ENCODE results near the gene GDI2.
"Not testable (repeated sequence)": the region's sequence is repeated elsewhere in the genome, so short reads cannot be mapped to it uniquely, and the experiment has no call there.

The GDI2 gene

DNA sequence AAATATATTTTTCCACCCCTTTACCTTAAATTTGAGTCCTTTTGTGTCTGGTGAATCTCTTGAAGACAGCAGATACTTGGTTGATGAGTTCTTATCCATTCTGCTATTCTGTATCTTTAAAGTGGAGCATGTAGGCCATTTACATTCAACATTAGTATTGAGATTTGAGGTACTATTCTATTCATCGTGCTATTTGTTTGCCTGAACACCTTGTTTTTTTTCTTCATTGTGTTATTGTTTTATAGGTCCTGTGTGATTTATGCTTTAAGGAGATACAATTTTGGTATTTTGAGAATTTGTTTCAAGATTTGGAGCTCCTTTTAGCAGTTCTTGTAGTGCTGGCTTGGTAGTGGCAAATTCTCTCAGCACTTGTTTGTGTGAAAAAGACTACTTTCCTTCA is 29.9 kb downstream of the GDI2 start:
- peaks cover 88% of the 10 kb centered on the region for H3K36me3 ChIP-seq (ENCODE audit: control insufficient read depth, insufficient read depth, low read length)
- no peaks in the 10 kb centered on the region for H3K9me3 ChIP-seq (ENCODE audit: control insufficient read depth, insufficient read depth, low read depth, low read length)

DNA sequence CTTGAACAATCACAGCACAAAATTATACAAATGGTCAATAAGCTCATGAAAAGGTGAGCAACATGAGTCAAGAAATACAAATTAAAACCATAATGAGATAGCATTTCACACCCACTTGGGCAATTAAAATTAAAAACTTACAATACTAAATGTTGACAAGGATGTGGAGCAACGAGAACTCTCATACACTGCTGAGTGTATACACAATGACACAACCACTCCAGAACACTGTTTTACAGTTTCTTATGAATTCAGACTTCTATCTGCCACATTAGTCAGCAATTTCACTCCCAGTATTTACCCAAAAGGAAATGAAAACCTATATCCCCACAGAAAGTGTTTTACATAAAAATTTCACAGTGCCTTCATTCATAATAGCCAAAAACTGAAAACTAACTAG is 31.1 kb downstream of the GDI2 start:
- no peak overlapping the region for H3K27ac ChIP-seq (ENCODE audit: low read depth, low read length)
- H3K36me3 ChIP-seq (ENCODE audit: control insufficient read depth, insufficient read depth, low read length): peaks cover 79% of the 10 kb centered on the region
- no peaks in the 10 kb centered on the region for H3K27me3 ChIP-seq (ENCODE audit: control insufficient read depth, insufficient read depth, low read length)
- H3K9ac ChIP-seq (ENCODE audit: low read length): no peak overlapping the region
- H3K4me1 ChIP-seq (ENCODE audit: control insufficient read depth, insufficient read depth, low read length): no peaks in the 10 kb centered on the region
- no peak overlapping the region for H3K4me3 ChIP-seq (ENCODE audit: low read depth, low read length)
- no peaks in the 10 kb centered on the region for H3K9me3 ChIP-seq (ENCODE audit: control insufficient read depth, insufficient read depth, low read depth, low read length)

More for the DNA sequence above, 29.9 kb downstream of the GDI2 start:
- Histone ChIP-seq H3K4me3 (ENCODE audit: low read depth, low read length) (no peak overlapping the region), H3K9ac (ENCODE audit: low read length) (no peak overlapping the region), H3K27ac (ENCODE audit: low read depth, low read length) (no peak overlapping the region), H3K27me3 (ENCODE audit: control insufficient read depth, insufficient read depth, low read length) (no peaks in the 10 kb centered on the region), H3K4me1 (ENCODE audit: control insufficient read depth, insufficient read depth, low read length) (no peaks in the 10 kb centered on the region)

DNA sequence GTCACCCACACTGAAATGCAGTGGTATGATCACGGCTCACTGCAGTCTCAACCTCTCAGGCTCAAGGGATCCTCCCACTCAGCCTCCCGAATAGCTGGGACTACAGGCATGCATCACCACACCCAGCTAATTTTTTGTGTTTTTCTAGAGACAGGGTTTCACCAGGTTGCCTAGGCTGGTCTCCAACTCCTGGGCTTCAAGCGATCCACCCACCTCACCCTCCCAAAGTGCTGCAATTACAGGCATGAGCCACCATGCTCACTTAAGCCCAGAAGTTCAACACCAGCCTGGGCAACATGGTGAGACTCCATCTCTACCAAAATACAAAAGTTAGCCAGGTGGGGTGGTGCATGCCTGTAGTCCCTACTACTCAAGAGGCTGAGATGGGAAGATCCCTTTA is 33.5 kb downstream of the GDI2 start:
- H3K27ac ChIP-seq (ENCODE audit: low read depth, low read length): no peak overlapping the region
- no peaks in the 10 kb centered on the region for H3K9me3 ChIP-seq (ENCODE audit: control insufficient read depth, insufficient read depth, low read depth, low read length)
- no peak overlapping the region for H3K4me3 ChIP-seq (ENCODE audit: low read depth, low read length)
- no peak overlapping the region for H3K9ac ChIP-seq (ENCODE audit: low read length)
- H3K4me1 ChIP-seq (ENCODE audit: control insufficient read depth, insufficient read depth, low read length): no peaks in the 10 kb centered on the region; the same call in 1 of the 2 replicates
- H3K27me3 ChIP-seq (ENCODE audit: control insufficient read depth, insufficient read depth, low read length): no peaks in the 10 kb centered on the region
- H3K36me3 ChIP-seq (ENCODE audit: control insufficient read depth, insufficient read depth, low read length): peaks cover 74% of the 10 kb centered on the region

DNA sequence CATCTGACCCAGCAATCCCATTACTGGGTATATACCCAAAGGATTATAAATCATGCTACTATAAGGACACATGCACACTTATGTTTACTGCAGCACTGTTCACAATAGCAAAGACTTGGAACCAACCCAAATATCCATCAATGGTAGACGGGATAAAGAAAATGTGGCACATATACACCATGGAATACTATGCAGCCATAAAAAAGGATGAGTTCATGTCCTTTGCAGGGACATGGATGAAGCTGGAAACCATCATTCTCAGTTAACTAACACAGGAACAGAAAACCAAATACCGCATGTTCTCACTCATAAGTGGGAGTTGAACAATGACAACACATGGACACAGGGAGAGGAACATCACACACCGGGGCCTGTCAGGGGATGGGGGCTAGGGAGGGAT is 35.5 kb downstream of the GDI2 start:
- H3K9me3 ChIP-seq (ENCODE audit: control insufficient read depth, insufficient read depth, low read depth, low read length); H3K27ac ChIP-seq (ENCODE audit: low read depth, low read length); H3K9ac ChIP-seq (ENCODE audit: low read length); H3K4me3 ChIP-seq (ENCODE audit: low read depth, low read length); H3K4me1 ChIP-seq (ENCODE audit: control insufficient read depth, insufficient read depth, low read length); H3K27me3 ChIP-seq (ENCODE audit: control insufficient read depth, insufficient read depth, low read length): not testable (repeated sequence)
- H3K36me3 ChIP-seq (ENCODE audit: control insufficient read depth, insufficient read depth, low read length): peaks cover 72% of the 10 kb centered on the region

GRCh38 chr10:5776881-5777197 is 36.4 kb downstream of the GDI2 start:
- Histone ChIP-seq H3K4me1 (ENCODE audit: control insufficient read depth, insufficient read depth, low read length) (no peaks in the 10 kb centered on the region; the same call in 1 of the 2 replicates), H3K9me3 (ENCODE audit: control insufficient read depth, insufficient read depth, low read depth, low read length) (no peaks in the 10 kb centered on the region), H3K36me3 (ENCODE audit: control insufficient read depth, insufficient read depth, low read length) (peaks cover 72% of the 10 kb centered on the region), H3K27me3 (ENCODE audit: control insufficient read depth, insufficient read depth, low read length) (no peaks in the 10 kb centered on the region), H3K27ac (ENCODE audit: low read depth, low read length) (no peak overlapping the region), H3K4me3 (ENCODE audit: low read depth, low read length) (no peak overlapping the region), H3K9ac (ENCODE audit: low read length) (no peak overlapping the region)

- peaks cover 73% of the 10 kb centered on the region for H3K36me3 ChIP-seq (ENCODE audit: control insufficient read depth, insufficient read depth, low read length)
- no peaks in the 10 kb centered on the region for H3K9me3 ChIP-seq (ENCODE audit: control insufficient read depth, insufficient read depth, low read depth, low read length)
- H3K4me1 ChIP-seq (ENCODE audit: control insufficient read depth, insufficient read depth, low read length): no peaks in the 10 kb centered on the region; the same call in 1 of the 2 replicates
- no peak overlapping the region for H3K27ac ChIP-seq (ENCODE audit: low read depth, low read length)
- H3K9ac ChIP-seq (ENCODE audit: low read length): no peak overlapping the region
- no peak overlapping the region for H3K4me3 ChIP-seq (ENCODE audit: low read depth, low read length)
- no peaks in the 10 kb centered on the region for H3K27me3 ChIP-seq (ENCODE audit: control insufficient read depth, insufficient read depth, low read length)
Measured at GRCh38 chr10:5776136-5776880, 36.9 kb downstream of the GDI2 start.

- Histone ChIP-seq H3K36me3 (ENCODE audit: control insufficient read depth, insufficient read depth, low read length) (peaks cover 75% of the 10 kb centered on the region), H3K9me3 (ENCODE audit: control insufficient read depth, insufficient read depth, low read depth, low read length) (no peaks in the 10 kb centered on the region), H3K9ac (ENCODE audit: low read length) (no peak overlapping the region), H3K4me3 (ENCODE audit: low read depth, low read length) (no peak overlapping the region), H3K27me3 (ENCODE audit: control insufficient read depth, insufficient read depth, low read length) (no peaks in the 10 kb centered on the region), H3K4me1 (ENCODE audit: control insufficient read depth, insufficient read depth, low read length) (no peaks in the 10 kb centered on the region; the same call in 1 of the 2 replicates), H3K27ac (ENCODE audit: low read depth, low read length) (no peak overlapping the region)
Measured at GRCh38 chr10:5775685-5776084, 37.5 kb downstream of the GDI2 start.

- Histone ChIP-seq H3K9me3 (ENCODE audit: control insufficient read depth, insufficient read depth, low read depth, low read length) (no peaks in the 10 kb centered on the region), H3K27me3 (ENCODE audit: control insufficient read depth, insufficient read depth, low read length) (no peaks in the 10 kb centered on the region), H3K9ac (ENCODE audit: low read length) (no peak overlapping the region), H3K4me3 (ENCODE audit: low read depth, low read length) (no peak overlapping the region), H3K36me3 (ENCODE audit: control insufficient read depth, insufficient read depth, low read length) (peaks cover 75% of the 10 kb centered on the region), H3K4me1 (ENCODE audit: control insufficient read depth, insufficient read depth, low read length) (no peaks in the 10 kb centered on the region; the same call in 1 of the 2 replicates), H3K27ac (ENCODE audit: low read depth, low read length) (0 out of 2 replicates have a peak overlapping the region, but pooled peaks have one; percentile 8)
Measured at GRCh38 chr10:5774987-5775620, 38.1 kb downstream of the GDI2 start.

DNA sequence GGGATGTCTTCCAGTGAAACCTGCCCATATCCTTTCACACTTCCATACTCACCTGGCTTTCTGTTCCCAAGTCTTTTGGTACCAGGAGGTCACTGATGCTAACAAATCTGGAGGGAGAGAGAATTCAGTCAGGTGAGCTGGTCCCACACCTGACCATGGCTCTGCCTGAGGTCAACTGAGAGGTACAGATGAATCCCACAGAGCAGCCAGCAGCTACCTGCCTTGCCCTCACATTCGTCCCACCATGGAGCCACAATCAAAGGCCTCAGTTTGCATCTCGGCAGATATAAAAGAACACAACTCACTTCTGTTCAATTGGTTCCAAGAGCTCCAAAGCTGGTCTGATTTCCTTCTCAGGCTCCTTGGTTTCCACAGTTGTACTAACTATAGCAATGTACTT is 47.0 kb downstream of the GDI2 start:
- Histone ChIP-seq H3K36me3 (ENCODE audit: control insufficient read depth, insufficient read depth, low read length) (peaks cover 92% of the 10 kb centered on the region), H3K9me3 (ENCODE audit: control insufficient read depth, insufficient read depth, low read depth, low read length) (no peaks in the 10 kb centered on the region), H3K27me3 (ENCODE audit: control insufficient read depth, insufficient read depth, low read length) (no peaks in the 10 kb centered on the region), H3K4me3 (ENCODE audit: low read depth, low read length) (no peak overlapping the region), H3K9ac (ENCODE audit: low read length) (no peak overlapping the region), H3K27ac (ENCODE audit: low read depth, low read length) (no peak overlapping the region), H3K4me1 (ENCODE audit: control insufficient read depth, insufficient read depth, low read length) (no peaks in the 10 kb centered on the region)

DNA sequence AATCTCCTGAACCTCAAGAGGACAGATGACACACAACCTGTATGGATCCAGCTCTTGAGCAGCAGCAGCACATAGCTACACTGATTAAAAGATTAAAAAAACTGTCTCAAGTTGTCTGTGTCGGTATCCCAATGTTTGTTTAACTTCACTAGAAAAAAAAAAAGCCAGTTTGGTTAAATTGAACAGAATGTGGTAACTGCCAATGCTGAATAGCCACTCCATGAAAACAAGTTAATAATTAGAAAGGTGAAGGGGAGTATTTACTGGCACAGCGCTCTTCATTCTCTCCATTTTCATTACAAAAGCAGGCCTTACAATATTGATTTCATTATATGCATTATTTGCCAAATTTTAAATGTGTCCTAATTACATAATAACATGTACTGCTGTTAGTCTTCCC is 47.6 kb downstream of the GDI2 start:
- H3K9ac ChIP-seq (ENCODE audit: low read length): no peak overlapping the region
- H3K4me3 ChIP-seq (ENCODE audit: low read depth, low read length): no peak overlapping the region
- peaks cover 95% of the 10 kb centered on the region for H3K36me3 ChIP-seq (ENCODE audit: control insufficient read depth, insufficient read depth, low read length)
- H3K4me1 ChIP-seq (ENCODE audit: control insufficient read depth, insufficient read depth, low read length): no peaks in the 10 kb centered on the region
- H3K9me3 ChIP-seq (ENCODE audit: control insufficient read depth, insufficient read depth, low read depth, low read length): no peaks in the 10 kb centered on the region
- H3K27ac ChIP-seq (ENCODE audit: low read depth, low read length): no peak overlapping the region
- H3K27me3 ChIP-seq (ENCODE audit: control insufficient read depth, insufficient read depth, low read length): no peaks in the 10 kb centered on the region

- Histone ChIP-seq H3K36me3 (ENCODE audit: control insufficient read depth, insufficient read depth, low read length) (peaks cover 96% of the 10 kb centered on the region), H3K9ac (ENCODE audit: low read length) (no peak overlapping the region), H3K27me3 (ENCODE audit: control insufficient read depth, insufficient read depth, low read length) (no peaks in the 10 kb centered on the region), H3K4me1 (ENCODE audit: control insufficient read depth, insufficient read depth, low read length) (no peaks in the 10 kb centered on the region), H3K4me3 (ENCODE audit: low read depth, low read length) (no peak overlapping the region), H3K27ac (ENCODE audit: low read depth, low read length) (no peak overlapping the region), H3K9me3 (ENCODE audit: control insufficient read depth, insufficient read depth, low read depth, low read length) (no peaks in the 10 kb centered on the region)
Measured at GRCh38 chr10:5764422-5765297, 48.6 kb downstream of the GDI2 start.
